HG02763 (cell line): ENCODE results near the gene ESPNL.

Experiments used
- ATAC-seq: cut with Tn5 transposase; IDR thresholded peaks from one replicate; pipeline ENCODE4 v1.9.1; 2021; ENCODE audit warnings: mild to moderate bottlenecking, moderate library complexity; ENCODE audit not compliant: unreplicated experiment

Gene ESPNL

GRCh38 chr2:238097988-238098871, 1.9 kb upstream of the ESPNL start:
- no peak for ATAC-seq

DNA sequence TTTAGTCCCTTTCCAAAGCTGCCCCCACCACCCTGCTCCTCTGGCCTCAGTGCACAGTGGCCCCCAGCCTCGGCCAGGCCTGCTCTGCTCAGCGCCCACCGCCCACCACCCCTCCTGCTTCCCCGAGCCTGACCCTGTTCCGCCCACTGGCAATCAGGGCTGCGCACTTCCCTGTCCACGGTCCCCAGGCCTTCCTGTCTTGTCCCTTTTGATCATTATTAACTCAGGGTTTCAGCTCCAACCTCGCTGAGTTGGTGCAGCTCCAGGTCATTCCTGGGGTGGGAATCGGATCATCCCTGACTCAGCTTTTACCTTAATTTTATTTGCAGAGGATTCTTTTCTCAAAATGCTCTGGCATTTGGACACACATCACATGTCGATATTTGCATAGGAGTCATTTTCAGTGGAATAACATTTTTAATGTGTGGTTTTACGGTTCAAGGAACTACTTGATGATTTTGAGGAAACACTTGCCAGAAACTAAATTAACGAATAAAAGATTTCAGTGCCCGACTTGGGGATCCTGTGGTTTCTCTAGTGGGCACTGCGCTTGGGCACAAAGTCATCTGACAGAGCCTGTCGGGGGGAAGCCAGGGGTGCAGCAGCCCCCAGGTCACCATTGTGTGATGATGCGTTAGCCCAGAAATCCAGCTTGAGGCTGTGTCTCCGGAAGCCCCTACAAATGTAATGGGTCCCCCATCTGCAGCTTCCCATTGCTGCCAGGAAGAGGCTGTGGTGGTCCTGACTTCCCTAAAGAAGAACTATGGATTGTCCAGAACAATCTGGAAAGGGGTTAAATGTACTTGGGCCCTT, 1.0 kb upstream of the ESPNL start:
- ATAC-seq = no peak

DNA sequence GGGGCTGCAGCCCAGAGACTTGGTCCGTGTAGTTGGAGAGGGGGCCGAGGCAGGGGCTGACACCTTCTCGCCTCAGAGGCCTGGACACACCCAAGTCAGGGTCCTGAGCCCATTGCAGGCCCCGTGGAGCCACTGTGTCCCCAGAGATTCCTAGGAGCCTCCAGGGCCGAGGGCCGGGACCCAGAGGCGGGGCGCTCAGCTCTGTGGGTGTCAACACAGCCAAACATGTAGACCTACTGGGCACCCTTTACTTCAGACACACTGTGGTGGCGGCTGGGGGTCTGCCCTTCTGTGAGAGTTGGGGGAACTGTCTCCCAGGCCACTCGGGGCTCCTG, 459 bp upstream of the ESPNL start:
- no peak for ATAC-seq

- ATAC-seq = no peak
Measured at GRCh38 chr2:238100821-238101771, 956 bp downstream of the ESPNL start.

GRCh38 chr2:238101891-238102841, 2.0 kb downstream of the ESPNL start:
- no peak for ATAC-seq

DNA sequence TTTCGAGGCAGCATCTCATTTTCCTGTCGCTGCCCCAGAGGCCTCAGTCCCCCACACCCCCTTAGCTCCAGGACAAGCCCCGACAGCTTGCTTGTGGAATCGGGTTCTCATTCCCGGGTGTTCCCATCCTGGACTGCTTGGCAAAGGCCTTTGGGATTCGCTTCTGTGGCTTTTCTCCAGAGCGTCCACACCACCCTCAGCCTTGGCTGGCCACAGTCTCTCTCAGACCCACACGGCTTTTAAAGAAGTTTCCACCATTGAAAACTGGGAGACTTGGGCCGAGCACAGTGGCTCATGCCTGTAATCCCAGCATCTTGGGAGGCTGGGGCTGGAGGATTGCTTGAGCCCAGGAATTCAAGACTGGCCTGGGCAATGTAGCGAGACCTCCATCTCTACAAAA, 2.7 kb downstream of the ESPNL start:
- no peak for ATAC-seq

DNA sequence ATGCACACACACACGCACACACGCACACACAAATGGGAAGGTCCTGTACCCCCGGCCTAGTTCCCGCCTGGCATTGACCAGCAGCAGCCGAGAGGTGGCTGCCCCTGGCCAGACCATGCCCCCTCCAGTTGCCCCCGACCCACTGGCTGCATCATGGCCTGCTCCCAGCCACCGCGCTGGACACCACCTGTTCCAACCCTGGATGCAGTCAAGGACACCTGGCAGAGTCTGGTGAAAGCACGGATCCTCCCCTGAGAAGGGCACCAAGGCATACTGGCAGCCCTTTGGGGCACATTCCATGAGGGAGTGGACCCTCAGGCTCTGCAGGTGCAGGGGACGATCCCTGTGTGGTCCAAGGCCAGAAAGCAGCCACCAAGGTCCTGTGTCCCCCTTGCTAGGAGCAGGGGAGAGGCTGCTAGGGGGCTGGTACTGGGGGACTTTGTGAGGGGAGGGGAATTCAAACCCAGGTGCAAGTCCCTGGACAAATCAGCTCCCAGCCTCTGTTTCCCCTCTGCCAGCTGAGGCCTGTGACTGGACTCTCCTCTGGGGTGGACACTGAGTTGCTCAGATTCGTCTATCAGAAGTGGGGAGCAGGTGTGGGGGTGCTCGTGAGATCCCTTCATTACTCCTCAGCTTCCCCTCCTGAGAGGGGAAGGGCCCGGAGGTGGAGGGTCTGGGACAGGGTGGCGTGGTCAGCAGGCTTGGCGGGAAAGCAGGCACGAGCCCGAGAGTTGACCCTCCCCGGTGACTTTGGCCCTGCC, 3.5 kb downstream of the ESPNL start:
- ATAC-seq = no peak

DNA sequence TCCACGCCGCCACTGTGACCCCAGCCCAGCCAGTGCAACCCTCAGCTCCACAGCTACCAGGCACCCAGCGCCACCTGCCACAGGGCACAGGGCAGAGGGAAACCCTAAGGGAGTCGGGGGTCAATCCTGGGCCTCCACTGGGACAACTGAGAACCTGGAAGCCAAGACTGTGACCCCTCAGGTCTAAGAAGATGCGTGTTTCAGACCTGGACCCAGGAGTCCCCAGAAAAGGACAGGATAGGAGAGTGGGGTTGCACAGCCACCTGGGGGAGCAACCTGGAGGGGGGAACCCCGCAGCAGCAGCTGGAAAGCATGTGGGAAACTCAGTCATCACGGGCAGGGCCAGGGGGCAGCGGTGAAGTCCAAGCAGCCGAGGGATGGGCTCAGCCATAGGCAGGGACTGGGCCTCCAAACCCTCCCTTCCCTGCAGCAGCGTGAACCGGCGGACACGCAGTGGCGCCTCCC, 4.1 kb downstream of the ESPNL start:
- ATAC-seq = no peak

- ATAC-seq = no peak
Measured at GRCh38 chr2:238104691-238105371, 4.7 kb downstream of the ESPNL start.

GRCh38 chr2:238105506-238106338, 5.6 kb downstream of the ESPNL start:
- no peak for ATAC-seq

GRCh38 chr2:238106339-238106697, 6.2 kb downstream of the ESPNL start:
- no peak for ATAC-seq

- no peak for ATAC-seq
Measured at GRCh38 chr2:238106698-238107524, 6.8 kb downstream of the ESPNL start.

GRCh38 chr2:238107525-238108422, 7.6 kb downstream of the ESPNL start:
- no peak for ATAC-seq

DNA sequence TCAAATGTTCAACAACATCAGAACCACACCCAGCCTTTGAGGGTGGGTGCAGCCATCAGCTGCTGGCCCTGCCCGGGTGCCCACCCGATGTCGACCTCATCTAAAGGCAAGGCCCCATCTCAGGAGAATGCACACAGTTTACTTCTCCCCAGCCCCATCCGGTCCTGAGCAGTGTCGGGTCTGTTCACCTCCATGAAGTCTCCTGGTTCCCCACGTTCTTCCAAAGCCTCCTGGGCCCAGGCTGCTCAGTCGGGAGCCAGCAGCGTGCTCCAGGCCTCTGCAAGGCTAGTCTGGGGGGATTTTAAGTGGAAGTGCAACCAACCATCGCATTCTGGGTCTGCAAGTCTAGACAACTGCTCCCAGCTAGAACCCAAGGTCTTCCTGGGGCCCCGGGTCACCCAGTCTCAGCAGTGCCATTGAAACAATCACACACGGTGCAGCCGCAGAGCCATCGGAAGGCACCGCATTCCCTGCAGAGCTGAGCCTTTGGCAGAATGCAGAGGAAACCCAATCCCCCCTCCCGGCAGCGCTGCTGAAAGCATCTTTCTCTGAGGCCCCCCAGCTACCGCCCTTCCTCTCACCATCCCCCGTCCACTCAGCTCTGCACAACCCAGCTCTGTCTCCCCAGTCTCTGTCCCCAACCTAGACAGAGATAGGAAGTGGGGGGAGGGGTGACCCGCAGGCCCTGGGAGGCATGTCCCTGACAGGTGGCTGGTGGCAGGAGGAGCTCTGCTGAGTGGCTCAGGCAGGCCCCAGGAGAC, 8.5 kb downstream of the ESPNL start:
- peak; percentile 62 for ATAC-seq

GRCh38 chr2:238113611-238114010, 13.5 kb downstream of the ESPNL start:
- ATAC-seq = no peak
